K562 (cell line): Measurements from ENCODE around the gene TBL2. TPM values are rescaled to one million over a fixed set of nuclear protein-coding genes. Genes with fewer than 3 reads are reported as not detected.

ENCODE experiments used
- ADNP ChIP-seq: fragments of 200-800 bp; sonication (Bioruptor generic); IDR thresholded peaks from 2 replicates; pipeline ENCODE4 v1.6.1; 2016; ENCODE audit warnings: missing genetic modification characterization, missing compliant biosample characterization
- BHLHE40 ChIP-seq: IDR thresholded peaks from 2 replicates; pipeline ENCODE4 v1.6.1; 2011; ENCODE audit warnings: low read length, improper control_type of control experiment
- CHAMP1 ChIP-seq: fragments of 450-650 bp; IDR thresholded peaks from 2 replicates; pipeline ENCODE4 v1.6.1; 2016; ENCODE audit warnings: mild to moderate bottlenecking
- CREM ChIP-seq: IDR thresholded peaks from 2 replicates; pipeline ENCODE4 v1.6.1; 2014; ENCODE audit warnings: antibody characterized with exemption, low read depth
- GATAD2B ChIP-seq: fragments of 450-650 bp; IDR thresholded peaks from 2 replicates; pipeline ENCODE4 v1.6.1; 2017; ENCODE audit warnings: mild to moderate bottlenecking, borderline replicate concordance
- HNRNPLL ChIP-seq: fragments of 200-400 bp; formaldehyde crosslinking; IDR thresholded peaks from 2 replicates; pipeline ENCODE4 v1.6.1; 2017; ENCODE audit warnings: low read length, low read depth, mild to moderate bottlenecking; ENCODE audit not compliant: poor library complexity, severe bottlenecking
- KLF1 ChIP-seq: fragments of 450-650 bp; IDR thresholded peaks from 2 replicates; pipeline ENCODE4 v1.6.1; 2016; ENCODE audit warnings: missing genetic modification characterization, missing compliant biosample characterization
- MTA2 ChIP-seq: fragments of 450-650 bp; IDR thresholded peaks from 2 replicates; pipeline ENCODE4 v1.6.1; 2016; ENCODE audit warnings: low read depth
- MTA3 ChIP-seq: fragments of 450-650 bp; formaldehyde crosslinking; IDR thresholded peaks from 2 replicates; pipeline ENCODE4 v1.6.1; 2017; ENCODE audit warnings: mild to moderate bottlenecking, borderline replicate concordance
- NR4A1 ChIP-seq, 2 experiments: fragments of 250-450 bp in 1 of 2; fragments of 450-650 bp in 1 of 2; sonication (Bioruptor Pico) in 1 of 2; IDR thresholded peaks; 2 replicates each; pipeline versions ENCODE4 v1.4.0 to v1.6.1; 2016 to 2020; ENCODE audit warnings: mild to moderate bottlenecking in 2 of 2, missing compliant biosample characterization in 1 of 2, missing genetic modification characterization in 1 of 2, moderate library complexity in 1 of 2
- TEAD1 ChIP-seq, 2 experiments: fragments of 450-650 bp in 1 of 2; sonication (generic) in 1 of 2; formaldehyde crosslinking; IDR thresholded peaks; 2 replicates each; pipeline versions ENCODE4 v1.4.0 to v1.8.0; 2020 to 2022; ENCODE audit warnings: mild to moderate bottlenecking in 2 of 2, missing genetic modification reagents in 1 of 2
- TSHZ1 ChIP-seq: fragments of 250-450 bp; sonication (Bioruptor Pico); IDR thresholded peaks from 2 replicates; pipeline ENCODE4 v1.4.0; 2020; ENCODE audit warnings: mild to moderate bottlenecking, moderate library complexity
- YY1 ChIP-seq, 3 experiments: IDR thresholded peaks; 2 replicates each; pipeline ENCODE4 v1.6.1; 2011; ENCODE audit warnings: low read length in 2 of 3, mild to moderate bottlenecking in 2 of 3, moderate library complexity in 2 of 3, borderline replicate concordance in 1 of 3, control low read depth in 1 of 3, low read depth in 1 of 3; ENCODE audit not compliant: insufficient read depth in 3 of 3, insufficient replicate concordance in 2 of 3, control insufficient read depth in 1 of 3, insufficient read length in 1 of 3; ENCODE audit errors: extremely low read depth in 1 of 3
- ZBTB1 ChIP-seq: sonication (generic); formaldehyde crosslinking; IDR thresholded peaks from 2 replicates; pipeline ENCODE4 v1.8.1; 2023; ENCODE audit warnings: missing genetic modification reagents, low read depth, mild to moderate bottlenecking, borderline replicate concordance
- ZNF282 ChIP-seq: sonication (generic); formaldehyde crosslinking; IDR thresholded peaks from 2 replicates; pipeline ENCODE4 v1.8.1; 2023; ENCODE audit warnings: missing genetic modification reagents
- ZNF316 ChIP-seq: fragments of 450-650 bp; IDR thresholded peaks from 2 replicates; pipeline ENCODE4 v1.6.1; 2016
- ZNF583 ChIP-seq: fragments of 250-450 bp; sonication (Bioruptor Pico); IDR thresholded peaks from 2 replicates; pipeline ENCODE4 v1.4.0; 2020
- polyA plus RNA-seq, 8 experiments: library from polyadenylated mRNA; depleted of rRNA in 4 of 8; stranded (reverse) in 5 of 8; unstranded in 3 of 8; fragments of >200 nt; fragmentation: Nextera tagmentation in 2 of 8; fragmentation: Illumina TruSeq in 1 of 8; extraction: Ambion mirVana in 2 of 8; extraction: Trizol in 1 of 8; gene quantifications; 2 replicates each; pipeline versions ENCODE4 v1.2.1 to v1.2.3, GENCODE V29; 2011 to 2014; ENCODE audit warnings: inconsistent platforms in 1 of 8, missing spikeins in 1 of 8
- total RNA-seq, 7 experiments: library from RNA; depleted of rRNA in 6 of 7; stranded (reverse); fragments of >200 nt in 6 of 7; fragmentation: Illumina TruSeq in 2 of 7; extraction: Trizol in 2 of 7; gene quantifications; 2 replicates each; pipeline versions ENCODE4 v1.2.1 to v1.2.3, GENCODE V29; 2011 to 2021; ENCODE audit warnings: low replicate concordance in 1 of 7
- TF ChIP-seq, protein P1 (sequence below): IDR thresholded peaks from 2 replicates; pipeline ENCODE4 v1.6.1; 2012; ENCODE audit warnings: low read depth, low read length, improper control_type of control experiment, borderline replicate concordance

Gene TBL2
- total and polyA plus RNA-seq, 9 of the 15 experiments (the other 6 are each of a cell fraction or from before 2014, with no cell fraction given), result 2.5 to 123 (median 49.2) TPM

GRCh38 chr7:73612598-73613269, 34.4 kb upstream of the TBL2 start (continued):
- TF ChIP-seq, protein P1, sequence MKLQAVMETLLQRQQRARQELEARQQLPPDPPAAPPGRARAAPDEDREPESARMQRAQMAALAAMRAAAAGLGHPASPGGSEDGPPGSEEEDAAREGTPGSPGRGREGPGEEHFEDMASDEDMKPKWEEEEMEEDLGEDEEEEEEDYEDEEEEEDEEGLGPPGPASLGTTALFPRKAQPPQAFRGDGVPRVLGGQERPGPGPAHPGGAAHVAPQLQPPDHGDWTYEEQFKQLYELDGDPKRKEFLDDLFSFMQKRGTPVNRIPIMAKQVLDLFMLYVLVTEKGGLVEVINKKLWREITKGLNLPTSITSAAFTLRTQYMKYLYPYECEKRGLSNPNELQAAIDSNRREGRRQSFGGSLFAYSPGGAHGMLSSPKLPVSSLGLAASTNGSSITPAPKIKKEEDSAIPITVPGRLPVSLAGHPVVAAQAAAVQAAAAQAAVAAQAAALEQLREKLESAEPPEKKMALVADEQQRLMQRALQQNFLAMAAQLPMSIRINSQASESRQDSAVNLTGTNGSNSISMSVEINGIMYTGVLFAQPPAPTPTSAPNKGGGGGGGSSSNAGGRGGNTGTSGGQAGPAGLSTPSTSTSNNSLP, result peak; percentile 60; the same call in 1 of the 2 replicates
- TF ChIP-seq ZNF282 (CRISPR knock-in tag), result no peak
- TF ChIP-seq CREM, result peak; percentile 70
- TF ChIP-seq TEAD1 (CRISPR knock-in tag; IDR thresholded peaks at IDR 0.05), result 0 out of 4 replicates have a peak, but pooled peaks of 1 of the 2 experiments have one; percentile 16
- TF ChIP-seq ZBTB1 (CRISPR knock-in tag), result no peak
- TF ChIP-seq ADNP (tag), result no peak
- TF ChIP-seq ZNF583 (CRISPR knock-in tag), result no peak; the same call in 1 of the 2 replicates
- peak; percentile 70 for TF ChIP-seq BHLHE40
- peak; percentile 92 for TF ChIP-seq MTA2
- TF ChIP-seq HNRNPLL, result no peak
- TF ChIP-seq MTA3, result peak; percentile 90; the same call in 1 of the 2 replicates
- TF ChIP-seq YY1 (IDR thresholded peaks at IDR 0.05; ENCODE audit: borderline replicate concordance in 1 of 3, control insufficient read depth in 1 of 3, extremely low read depth in 1 of 3, insufficient read depth in 3 of 3, insufficient read length in 1 of 3, insufficient replicate concordance in 2 of 3, low read depth in 1 of 3, low read length in 2 of 3), result peak in 1 of 3 experiments; percentile 2
- TF ChIP-seq NR4A1 (CRISPR knock-in tag; IDR thresholded peaks at IDR 0.05), result no peak
- no peak for TF ChIP-seq NR4A1 (tag; IDR thresholded peaks at IDR 0.05)
- TF ChIP-seq TSHZ1 (CRISPR knock-in tag), result no peak
- peak; percentile 46; the same call in 1 of the 2 replicates for TF ChIP-seq CHAMP1
- no peak; the same call in 1 of the 2 replicates for TF ChIP-seq GATAD2B
- no peak for TF ChIP-seq ZNF316
- no peak for TF ChIP-seq KLF1 (tag)
